ENCODE results near the gene SRGAP2C. TPM values are rescaled to one million over a fixed set of nuclear protein-coding genes. Genes with fewer than 3 reads are reported as not detected.
"Not testable (repeated sequence)": the region's sequence is repeated elsewhere in the genome, so short reads cannot be mapped to it uniquely, and the experiment has no call there.

Gene SRGAP2C
- total RNA-seq, 1 experiment from 2014 or later = 49.9 TPM

- DNase-seq; H3K79me2 ChIP-seq (ENCODE audit: low read depth); H4K20me1 ChIP-seq (ENCODE audit: insufficient read depth); H3K36me3 ChIP-seq (ENCODE audit: low read depth); H3K4me2 ChIP-seq; POLR2A ChIA-PET (ENCODE audit: unreplicated experiment); H2AFZ ChIP-seq; H3K27me3 ChIP-seq (ENCODE audit: insufficient read depth, low read depth); H3F3A ChIP-seq (ENCODE audit: insufficient read depth, low read depth); H3K4me3 ChIP-seq; CTCF ChIA-PET; intact Hi-C loops (cut with micrococcal nuclease; ENCODE audit: unreplicated experiment); H3K9me2 ChIP-seq (ENCODE audit: insufficient read depth); H3K4me1 ChIP-seq (replicated peaks; ENCODE audit: insufficient read depth); BruUV-seq (replicated peaks); H3K27ac ChIP-seq; H3K9me3 ChIP-seq (ENCODE audit: insufficient read depth, low read depth): not testable (repeated sequence)
Measured at GRCh38 chr1:121271143-121271715, 86.5 kb downstream of the SRGAP2C start.

GRCh38 chr1:121275435-121275834 lies 90.7 kb downstream of the SRGAP2C start:
- not testable (repeated sequence) for H3K4me1 ChIP-seq (replicated peaks; ENCODE audit: insufficient read depth)

GRCh38 chr1:121278202-121278601 lies 93.4 kb downstream of the SRGAP2C start:
- BruUV-seq (replicated peaks); H3K9me2 ChIP-seq (ENCODE audit: insufficient read depth); H3K4me1 ChIP-seq (replicated peaks; ENCODE audit: insufficient read depth); POLR2A ChIA-PET (ENCODE audit: unreplicated experiment); intact Hi-C loops (cut with micrococcal nuclease; ENCODE audit: unreplicated experiment); H3K4me3 ChIP-seq; H3F3A ChIP-seq (ENCODE audit: insufficient read depth, low read depth); H3K79me2 ChIP-seq (ENCODE audit: low read depth); H3K36me3 ChIP-seq (ENCODE audit: low read depth); H3K27ac ChIP-seq; DNase-seq; H3K9me3 ChIP-seq (ENCODE audit: insufficient read depth, low read depth); CTCF ChIA-PET; H3K27me3 ChIP-seq (ENCODE audit: insufficient read depth, low read depth); H2AFZ ChIP-seq; H3K4me2 ChIP-seq; H4K20me1 ChIP-seq (ENCODE audit: insufficient read depth): not testable (repeated sequence)

More at GRCh38 chr1:121275435-121275834, 90.7 kb downstream of the SRGAP2C start:
- H3K27ac ChIP-seq; H4K20me1 ChIP-seq (ENCODE audit: insufficient read depth); H3K9me3 ChIP-seq (ENCODE audit: insufficient read depth, low read depth); H3K27me3 ChIP-seq (ENCODE audit: insufficient read depth, low read depth); CTCF ChIA-PET; H3K36me3 ChIP-seq (ENCODE audit: low read depth); H3K79me2 ChIP-seq (ENCODE audit: low read depth); H3K4me2 ChIP-seq; BruUV-seq (replicated peaks); H3F3A ChIP-seq (ENCODE audit: insufficient read depth, low read depth); POLR2A ChIA-PET (ENCODE audit: unreplicated experiment); DNase-seq; H2AFZ ChIP-seq; H3K9me2 ChIP-seq (ENCODE audit: insufficient read depth); H3K4me3 ChIP-seq; intact Hi-C loops (cut with micrococcal nuclease; ENCODE audit: unreplicated experiment): not testable (repeated sequence)

- POLR2A ChIA-PET (ENCODE audit: unreplicated experiment); H3F3A ChIP-seq (ENCODE audit: insufficient read depth, low read depth); H3K9me2 ChIP-seq (ENCODE audit: insufficient read depth); H4K20me1 ChIP-seq (ENCODE audit: insufficient read depth); BruUV-seq (replicated peaks); DNase-seq; intact Hi-C loops (cut with micrococcal nuclease; ENCODE audit: unreplicated experiment); H3K79me2 ChIP-seq (ENCODE audit: low read depth); H3K4me1 ChIP-seq (replicated peaks; ENCODE audit: insufficient read depth); H2AFZ ChIP-seq; H3K4me3 ChIP-seq; H3K4me2 ChIP-seq; H3K27ac ChIP-seq; H3K36me3 ChIP-seq (ENCODE audit: low read depth); H3K27me3 ChIP-seq (ENCODE audit: insufficient read depth, low read depth); CTCF ChIA-PET; H3K9me3 ChIP-seq (ENCODE audit: insufficient read depth, low read depth): not testable (repeated sequence)
Measured at GRCh38 chr1:121278777-121279547, 94.2 kb downstream of the SRGAP2C start.

GRCh38 chr1:121279548-121279898 lies 94.7 kb downstream of the SRGAP2C start:
- H3K27me3 ChIP-seq (ENCODE audit: insufficient read depth, low read depth); H3K27ac ChIP-seq; DNase-seq; H2AFZ ChIP-seq; H3K36me3 ChIP-seq (ENCODE audit: low read depth); H3F3A ChIP-seq (ENCODE audit: insufficient read depth, low read depth); H3K9me2 ChIP-seq (ENCODE audit: insufficient read depth); H3K4me1 ChIP-seq (replicated peaks; ENCODE audit: insufficient read depth); POLR2A ChIA-PET (ENCODE audit: unreplicated experiment); H3K4me2 ChIP-seq; CTCF ChIA-PET; BruUV-seq (replicated peaks); intact Hi-C loops (cut with micrococcal nuclease; ENCODE audit: unreplicated experiment); H3K79me2 ChIP-seq (ENCODE audit: low read depth); H3K9me3 ChIP-seq (ENCODE audit: insufficient read depth, low read depth); H4K20me1 ChIP-seq (ENCODE audit: insufficient read depth); H3K4me3 ChIP-seq: not testable (repeated sequence)

- BruUV-seq (replicated peaks); H3K9me2 ChIP-seq (ENCODE audit: insufficient read depth); H3K9me3 ChIP-seq (ENCODE audit: insufficient read depth, low read depth); H3K4me3 ChIP-seq; POLR2A ChIA-PET (ENCODE audit: unreplicated experiment); H2AFZ ChIP-seq; DNase-seq; H3K27me3 ChIP-seq (ENCODE audit: insufficient read depth, low read depth); H3K36me3 ChIP-seq (ENCODE audit: low read depth); H3K4me1 ChIP-seq (replicated peaks; ENCODE audit: insufficient read depth); H3F3A ChIP-seq (ENCODE audit: insufficient read depth, low read depth); intact Hi-C loops (cut with micrococcal nuclease; ENCODE audit: unreplicated experiment); H3K27ac ChIP-seq; H3K79me2 ChIP-seq (ENCODE audit: low read depth); CTCF ChIA-PET; H3K4me2 ChIP-seq; H4K20me1 ChIP-seq (ENCODE audit: insufficient read depth): not testable (repeated sequence)
Measured at GRCh38 chr1:121280699-121281317, 96.0 kb downstream of the SRGAP2C start.

GRCh38 chr1:121281480-121281879 lies 96.7 kb downstream of the SRGAP2C start:
- DNase-seq; H3K4me1 ChIP-seq (replicated peaks; ENCODE audit: insufficient read depth); BruUV-seq (replicated peaks); H3F3A ChIP-seq (ENCODE audit: insufficient read depth, low read depth); H3K27ac ChIP-seq; H3K79me2 ChIP-seq (ENCODE audit: low read depth); H3K9me3 ChIP-seq (ENCODE audit: insufficient read depth, low read depth); H3K4me3 ChIP-seq; H3K4me2 ChIP-seq; H4K20me1 ChIP-seq (ENCODE audit: insufficient read depth); H3K9me2 ChIP-seq (ENCODE audit: insufficient read depth); CTCF ChIA-PET; H3K27me3 ChIP-seq (ENCODE audit: insufficient read depth, low read depth); POLR2A ChIA-PET (ENCODE audit: unreplicated experiment); H2AFZ ChIP-seq; intact Hi-C loops (cut with micrococcal nuclease; ENCODE audit: unreplicated experiment); H3K36me3 ChIP-seq (ENCODE audit: low read depth): not testable (repeated sequence)

Measured in PC-9 (cell line).